ENCODE results near the gene DLGAP4.

Gene DLGAP4

DNA sequence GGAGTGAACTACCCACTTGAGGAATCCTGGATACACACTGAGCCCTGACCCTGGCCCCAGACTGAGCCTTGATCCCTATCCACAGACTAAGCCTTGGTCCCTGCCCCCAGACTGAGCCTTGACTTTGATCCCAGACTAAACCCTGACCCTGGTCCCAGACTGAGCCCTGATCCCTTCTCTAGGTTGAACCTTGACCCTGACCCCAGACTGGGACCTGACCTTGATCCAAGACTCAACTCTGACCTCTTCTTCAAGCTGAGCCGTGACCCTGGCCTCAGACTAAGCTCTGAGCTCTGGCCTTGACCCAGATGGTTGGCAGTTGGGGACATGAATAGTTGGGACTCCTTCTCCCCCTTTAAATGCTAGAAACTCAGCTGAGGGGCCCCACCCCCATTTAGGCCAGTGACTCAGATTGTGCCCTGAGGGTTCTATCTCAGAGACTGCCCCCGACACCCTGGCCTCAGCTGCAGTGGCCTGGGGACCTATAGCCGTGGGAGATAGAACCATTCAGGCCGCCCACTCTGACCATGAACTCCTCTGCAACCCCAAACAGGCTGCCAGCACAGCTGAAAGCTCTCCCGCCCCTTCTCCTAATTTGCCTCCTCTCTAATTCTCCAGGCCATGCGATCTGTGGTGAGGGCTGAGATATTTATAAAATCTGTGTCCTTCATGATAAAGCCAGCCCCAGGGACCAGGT lies 84.7 kb downstream of the DLGAP4 start:
- DNase-seq = no peak

DNA sequence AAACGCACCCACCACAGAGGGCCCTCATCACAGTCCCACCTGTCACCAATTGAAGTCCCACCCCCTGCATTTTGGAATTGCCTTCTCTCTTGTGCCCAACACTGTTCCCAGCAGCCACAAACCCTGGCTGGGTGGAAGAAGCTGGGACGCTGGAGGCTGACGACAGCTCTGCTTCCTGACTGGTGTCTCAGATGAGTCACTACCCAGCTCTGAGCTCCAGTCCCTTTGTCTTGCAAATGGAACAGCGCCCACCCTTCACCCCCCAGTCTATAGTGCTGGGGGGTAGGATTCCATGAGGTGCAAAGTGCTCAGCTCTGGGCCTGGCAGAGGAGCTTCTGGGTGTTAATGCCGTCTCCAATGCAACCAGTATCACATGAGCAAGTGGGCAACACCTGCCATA lies 85.3 kb downstream of the DLGAP4 start:
- DNase-seq = no peak

DNA sequence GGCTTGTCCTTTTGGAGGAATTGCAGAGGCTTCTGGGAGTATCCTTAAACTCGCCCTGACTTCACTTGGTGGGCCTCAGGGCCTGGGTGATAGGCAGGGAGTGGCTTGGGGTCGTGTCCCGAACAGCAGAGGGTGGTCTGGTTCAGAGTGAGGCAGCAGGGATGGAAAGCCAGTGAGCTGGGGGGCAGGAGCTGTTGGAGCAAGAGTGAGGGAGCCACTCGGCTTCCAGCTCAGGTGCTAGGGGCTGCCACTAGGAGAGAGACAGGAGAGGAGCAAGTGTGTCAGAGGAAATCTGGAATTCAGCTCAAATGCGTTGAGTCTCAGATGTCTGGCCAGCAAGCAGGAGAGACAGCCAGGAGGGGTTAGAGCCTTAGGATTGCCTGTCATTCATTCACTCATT lies 85.8 kb downstream of the DLGAP4 start:
- DNase-seq = no peak

DNA sequence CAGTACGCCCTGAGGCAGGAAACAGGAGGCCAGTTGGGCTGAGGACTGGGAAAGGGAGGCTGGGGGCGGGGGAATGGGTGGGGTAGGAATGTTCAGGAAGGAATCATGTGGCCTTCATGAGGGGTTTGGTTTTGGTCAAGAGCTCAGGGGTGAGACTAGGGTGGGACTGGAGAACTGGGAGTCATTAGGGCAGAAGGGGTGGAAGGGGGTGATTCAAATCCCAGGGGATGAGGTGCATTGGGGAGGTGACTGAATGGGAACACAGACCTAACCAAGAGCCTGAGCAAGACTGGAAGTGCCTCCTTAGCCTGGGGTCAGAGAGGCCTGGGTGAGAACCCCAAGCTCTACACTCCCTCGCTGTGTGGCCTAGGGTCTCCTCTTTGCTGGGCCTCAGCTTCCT lies 86.8 kb downstream of the DLGAP4 start:
- DNase-seq = no peak

DNA sequence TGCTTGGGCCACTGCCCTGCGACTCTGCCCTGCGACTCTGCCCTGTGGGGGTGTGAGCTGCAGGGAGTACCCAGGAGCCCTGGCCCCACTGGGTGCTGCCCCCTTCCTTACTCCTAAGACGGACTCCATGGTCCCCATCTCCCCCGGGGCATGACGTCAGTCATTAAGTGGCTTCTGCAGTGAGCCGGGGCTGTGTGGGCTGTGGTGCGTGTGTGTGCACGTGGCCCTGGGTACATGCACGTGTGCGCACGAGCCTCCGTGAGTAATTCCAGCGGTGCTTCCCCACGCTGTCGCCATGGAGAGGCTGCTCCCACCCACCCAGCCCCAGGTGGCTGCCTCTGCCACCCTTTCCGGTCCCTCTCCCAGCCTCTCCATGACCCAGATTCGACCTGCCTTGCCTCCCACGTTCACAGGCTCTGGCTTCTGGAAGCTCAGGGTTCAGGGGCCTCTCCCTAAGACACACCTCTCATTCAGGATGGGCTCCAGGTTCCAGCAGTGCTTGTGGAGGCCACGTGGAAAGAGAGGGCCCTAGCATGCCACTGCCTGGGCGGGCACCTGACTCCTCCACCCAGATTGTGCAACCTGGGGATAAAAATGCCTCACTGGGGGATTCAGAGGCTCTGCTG lies 88.3 kb downstream of the DLGAP4 start:
- no peak for DNase-seq

DNA sequence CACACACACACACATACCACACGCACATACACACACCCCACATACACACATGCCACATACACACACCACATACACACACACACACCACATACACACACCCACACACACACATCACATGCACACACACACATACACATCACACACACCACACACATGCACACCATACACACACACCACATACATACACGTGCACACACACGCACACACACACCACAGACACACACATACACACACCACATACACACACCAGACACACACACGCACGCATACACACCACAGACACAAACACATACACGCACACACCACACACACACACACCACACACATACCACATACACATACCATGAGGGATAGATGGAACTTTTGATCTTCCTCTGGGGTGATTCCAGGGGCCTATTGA lies 90.2 kb downstream of the DLGAP4 start:
- DNase-seq = no peak

DNA sequence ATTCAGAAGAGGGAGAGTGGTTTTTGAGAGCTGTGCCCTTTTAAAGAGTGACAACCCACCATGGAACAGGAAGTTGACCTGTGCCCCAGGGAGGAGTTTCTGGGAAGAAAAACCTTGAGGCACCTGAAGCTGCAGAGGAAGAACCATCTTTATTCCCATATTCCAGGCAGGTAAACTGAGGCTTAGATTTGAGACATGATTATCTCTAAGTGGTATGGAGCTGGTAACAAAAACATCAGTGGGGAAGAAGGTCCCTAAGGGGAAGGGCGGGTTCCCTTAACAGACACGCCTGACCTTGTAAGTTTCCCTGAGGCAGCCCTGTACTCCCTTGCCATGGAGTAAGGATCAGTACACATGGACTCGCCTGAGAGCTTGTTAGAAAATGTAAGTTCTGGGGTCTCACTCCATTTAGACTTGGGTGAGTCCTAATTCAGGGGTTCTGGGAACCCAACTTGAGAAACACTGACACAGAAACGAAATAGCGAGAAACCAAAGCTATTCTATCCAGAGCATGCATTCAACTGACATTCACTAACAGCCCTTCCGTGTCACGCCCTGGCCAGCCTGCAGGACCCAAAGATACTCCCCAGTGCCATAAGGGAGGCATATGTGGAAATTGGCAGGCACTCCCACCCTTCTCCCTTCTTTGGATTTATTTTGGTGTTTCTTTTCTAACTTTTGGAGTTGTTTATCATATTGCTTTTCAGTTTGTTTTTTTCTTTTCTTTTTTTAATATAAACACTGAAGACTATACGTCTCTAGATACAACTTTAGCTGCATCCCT lies 90.9 kb downstream of the DLGAP4 start:
- no peak for DNase-seq

DNA sequence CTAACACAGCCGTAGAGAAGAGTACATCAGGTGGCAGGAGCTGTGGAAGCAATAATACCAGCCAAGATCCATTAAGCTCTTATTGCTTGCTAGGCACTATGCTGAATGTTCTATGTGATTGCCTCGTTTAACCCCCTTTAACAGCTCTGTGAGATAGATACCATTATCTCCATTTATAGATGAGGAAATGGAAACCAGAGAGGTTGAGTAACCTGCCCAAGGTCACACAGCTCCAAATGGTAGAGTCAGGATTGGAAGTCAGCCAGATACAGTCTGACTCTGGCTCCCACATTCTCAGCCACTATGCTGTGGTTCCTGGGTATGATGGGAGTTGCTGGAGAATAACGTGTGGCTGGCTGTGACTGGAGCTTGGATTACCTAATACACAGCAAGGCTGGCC lies 92.4 kb downstream of the DLGAP4 start:
- no peak for DNase-seq

DNA sequence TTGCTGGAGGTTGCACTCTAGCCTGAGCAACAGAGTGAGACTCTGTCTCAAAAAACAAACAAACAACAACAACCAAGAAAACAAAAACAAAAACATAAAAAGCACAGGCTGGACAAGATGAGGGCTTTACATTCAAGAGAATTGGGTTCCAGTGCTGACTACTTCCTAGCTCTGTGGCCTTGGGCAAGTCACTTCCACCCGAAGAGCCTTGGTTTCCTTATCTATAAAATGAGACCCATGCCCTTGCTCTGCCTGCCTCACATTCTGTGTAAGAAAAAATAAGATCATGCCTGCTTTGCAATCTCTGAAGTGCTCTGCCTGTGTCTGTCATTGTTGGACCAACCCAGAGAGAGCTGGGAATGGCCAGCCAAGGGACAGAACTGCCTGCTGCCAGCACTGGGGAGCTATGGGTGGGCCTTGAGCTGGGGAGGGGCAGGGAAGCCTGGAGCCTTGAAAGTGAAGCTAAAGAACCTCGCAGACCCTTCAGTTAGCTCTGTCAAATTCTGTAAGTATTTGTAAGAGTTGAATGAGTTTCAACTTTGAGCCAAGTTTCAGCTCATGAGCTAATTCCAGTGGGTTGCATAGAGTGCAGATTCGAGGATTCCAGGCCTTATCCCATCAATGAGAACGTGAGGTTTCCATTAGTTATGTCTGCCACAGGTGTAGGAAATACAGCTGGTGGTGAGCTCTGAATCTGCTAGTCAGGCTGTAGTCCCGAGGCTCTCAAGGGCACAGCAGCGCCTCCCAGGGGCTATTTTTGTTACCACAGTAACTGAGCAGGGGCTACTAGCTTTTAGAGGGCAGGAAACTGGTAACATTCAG lies 93.2 kb downstream of the DLGAP4 start:
- DNase-seq = no peak

DNA sequence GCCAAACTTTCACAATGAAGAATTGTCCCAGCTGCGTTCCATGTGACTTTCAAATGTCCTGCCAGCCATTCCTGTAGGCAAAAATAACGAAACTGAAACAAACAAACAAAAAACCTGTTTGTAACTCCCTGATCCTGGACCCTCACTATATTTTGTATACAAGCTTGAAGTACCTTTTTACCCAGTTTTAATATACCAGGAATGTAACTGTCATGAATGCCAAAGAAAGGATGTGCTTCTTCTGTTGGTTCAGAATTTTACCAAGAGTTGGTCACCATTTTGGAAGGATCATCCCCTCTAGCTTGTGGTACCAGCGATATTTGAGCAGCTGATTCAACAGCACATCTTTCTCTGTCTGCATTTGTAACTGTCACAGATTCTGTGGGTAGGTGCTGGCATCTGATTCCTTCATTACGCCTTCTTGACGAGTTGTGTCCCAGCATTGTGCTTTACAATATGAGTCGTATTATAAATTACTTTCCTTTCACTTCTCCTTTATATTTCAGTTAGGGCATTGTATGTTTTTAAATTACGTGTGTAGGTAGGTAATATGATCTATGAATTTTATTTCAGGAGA lies 93.9 kb downstream of the DLGAP4 start:
- DNase-seq = no peak

DNA sequence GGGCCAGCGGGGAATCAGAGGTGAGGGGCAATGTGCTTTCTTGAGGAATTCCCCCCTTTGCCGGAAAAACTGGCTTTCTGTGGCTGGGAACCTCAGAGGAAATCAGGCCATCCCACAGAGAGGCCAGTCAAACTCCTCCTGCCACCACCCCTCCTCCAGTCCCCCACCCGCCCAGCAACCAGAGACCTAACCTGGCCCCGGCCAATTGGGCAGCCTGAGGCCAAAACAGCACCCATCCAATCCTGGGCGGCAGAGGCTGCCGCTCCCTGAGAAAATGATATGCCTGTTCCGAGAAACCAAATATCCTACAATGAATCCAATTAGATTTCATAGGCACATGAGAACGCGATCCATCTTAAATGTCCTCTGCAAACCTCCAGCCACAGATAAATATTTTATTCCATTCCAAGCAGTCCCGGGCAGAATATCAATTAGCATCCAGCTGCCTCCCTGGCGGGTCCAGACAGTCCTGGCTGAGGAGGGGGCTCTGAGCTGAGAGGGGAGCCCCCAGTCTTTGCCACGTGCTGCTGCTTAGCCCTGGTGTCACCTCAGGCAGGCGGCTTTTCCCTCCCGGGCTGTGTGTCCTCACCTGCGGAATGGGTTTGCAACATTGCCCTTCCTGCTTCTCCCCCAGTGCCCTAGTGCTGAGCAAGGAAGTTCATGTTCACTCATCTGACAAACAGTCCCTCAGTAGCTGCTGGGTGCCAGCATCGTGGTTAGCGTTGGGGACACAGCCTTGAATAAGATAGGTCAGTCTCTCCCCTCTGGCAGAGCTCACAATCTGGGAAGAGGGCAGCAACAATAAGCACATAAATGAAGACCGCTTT lies 95.0 kb downstream of the DLGAP4 start:
- no peak for DNase-seq

DNA sequence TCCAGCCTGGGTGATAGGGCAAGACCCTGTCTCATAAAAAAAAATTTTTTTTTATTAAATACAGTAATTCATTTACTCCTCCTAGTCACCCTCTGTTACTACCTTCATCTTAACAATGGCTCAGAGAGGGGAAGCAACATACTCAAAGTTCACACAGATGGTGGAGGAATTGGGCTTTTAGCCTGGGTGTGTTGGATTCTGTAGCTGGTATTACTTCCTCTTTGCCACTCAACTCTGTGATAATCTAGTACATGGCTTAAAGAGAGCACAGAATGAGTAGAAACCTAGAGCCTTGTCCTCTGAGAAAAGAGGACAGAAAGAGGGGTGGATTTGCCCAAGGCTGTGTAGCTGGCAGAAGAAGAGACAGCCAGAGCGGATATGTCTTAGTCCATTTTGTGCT lies 96.6 kb downstream of the DLGAP4 start:
- DNase-seq = no peak

DNA sequence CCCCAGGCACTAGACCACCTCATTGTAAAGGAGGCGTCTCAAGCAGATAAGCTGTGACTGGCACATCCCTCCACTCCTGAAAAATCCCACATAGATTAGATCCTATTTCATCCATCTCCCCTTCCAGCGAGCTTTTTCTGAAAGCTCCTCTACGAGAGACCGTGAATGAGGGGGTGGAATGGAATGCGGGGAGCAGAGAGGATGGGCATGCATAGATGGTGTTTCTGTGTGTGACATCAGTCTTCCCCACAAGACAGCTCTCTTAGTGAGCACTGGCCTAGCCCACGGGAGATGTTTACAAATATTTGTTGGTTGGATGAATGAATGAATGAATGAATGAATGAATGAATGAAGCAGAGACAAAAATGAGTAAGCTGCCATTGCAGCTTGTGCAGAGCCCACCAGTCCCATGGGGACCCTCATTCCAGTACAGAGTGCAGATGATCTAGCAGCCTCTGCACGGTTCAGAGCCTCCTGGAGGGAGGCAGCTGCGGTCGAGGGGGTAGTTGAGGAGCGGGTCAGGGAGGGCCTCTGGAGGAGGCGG lies 98.4 kb downstream of the DLGAP4 start:
- no peak for DNase-seq

DNA sequence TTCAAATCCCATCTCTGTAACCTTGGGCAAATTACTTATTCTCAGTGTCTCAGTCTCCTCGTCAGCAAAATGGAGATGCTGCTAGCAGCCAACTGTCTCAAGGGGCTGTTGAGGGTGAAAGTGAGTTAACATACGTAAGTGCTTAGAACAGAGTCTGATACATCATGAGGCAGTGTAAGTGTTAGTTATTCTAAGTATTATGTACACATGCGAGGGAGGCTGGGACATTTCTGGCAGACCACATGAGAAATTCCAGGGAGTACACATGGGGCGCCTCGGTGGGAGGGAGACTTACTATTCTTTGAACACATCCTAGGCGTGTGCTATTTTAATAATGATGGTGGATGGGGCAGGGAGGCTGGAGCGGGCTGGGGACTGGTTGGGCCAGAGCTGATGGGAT lies 99.1 kb downstream of the DLGAP4 start:
- DNase-seq = no peak

DNA sequence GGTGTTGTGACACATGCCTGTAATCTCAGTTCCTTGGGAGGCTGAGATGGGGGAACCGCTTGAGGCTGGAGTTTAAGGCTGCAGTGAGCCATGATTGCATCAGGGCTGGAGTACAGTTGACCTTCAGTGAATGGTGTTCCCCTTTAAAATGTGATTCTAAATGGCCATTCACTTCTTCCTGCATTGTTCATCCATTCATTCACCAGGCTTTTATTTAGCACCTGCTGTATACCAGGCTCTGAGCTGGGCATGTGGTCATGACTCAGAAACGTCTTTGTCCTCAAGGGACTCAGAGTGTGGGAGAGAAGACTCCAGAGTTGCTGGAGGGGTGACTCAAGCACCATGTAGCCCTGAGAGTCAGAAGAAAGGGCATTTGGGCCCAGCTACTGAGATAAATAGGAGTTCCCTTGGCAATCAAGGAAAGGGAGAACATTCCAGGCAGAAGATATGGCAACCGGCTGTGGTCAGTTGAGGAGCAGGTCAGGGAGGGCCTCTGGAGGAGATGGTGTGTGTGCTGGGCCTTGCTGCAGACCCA lies 101.1 kb downstream of the DLGAP4 start:
- no peak for DNase-seq

DNA sequence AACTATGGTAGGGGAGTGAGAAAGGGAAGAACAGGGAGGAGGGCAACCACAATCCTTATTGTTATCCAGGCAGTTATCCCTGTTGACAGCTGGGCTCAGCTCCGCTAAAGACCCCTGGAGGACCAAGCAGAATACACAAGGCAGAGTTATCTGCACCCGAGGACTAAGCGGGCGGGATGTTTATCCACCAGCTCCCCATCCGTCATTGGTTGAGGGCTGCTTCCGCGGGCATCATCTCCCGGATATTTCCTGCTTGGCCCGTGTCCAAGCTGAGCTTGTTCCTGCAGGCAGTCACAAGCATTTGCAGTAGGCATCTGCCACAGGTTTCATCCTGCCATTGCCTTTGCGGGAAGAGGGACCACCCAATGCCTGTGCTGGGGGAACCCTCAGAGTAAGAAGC lies 102.1 kb downstream of the DLGAP4 start:
- no peak for DNase-seq

DNA sequence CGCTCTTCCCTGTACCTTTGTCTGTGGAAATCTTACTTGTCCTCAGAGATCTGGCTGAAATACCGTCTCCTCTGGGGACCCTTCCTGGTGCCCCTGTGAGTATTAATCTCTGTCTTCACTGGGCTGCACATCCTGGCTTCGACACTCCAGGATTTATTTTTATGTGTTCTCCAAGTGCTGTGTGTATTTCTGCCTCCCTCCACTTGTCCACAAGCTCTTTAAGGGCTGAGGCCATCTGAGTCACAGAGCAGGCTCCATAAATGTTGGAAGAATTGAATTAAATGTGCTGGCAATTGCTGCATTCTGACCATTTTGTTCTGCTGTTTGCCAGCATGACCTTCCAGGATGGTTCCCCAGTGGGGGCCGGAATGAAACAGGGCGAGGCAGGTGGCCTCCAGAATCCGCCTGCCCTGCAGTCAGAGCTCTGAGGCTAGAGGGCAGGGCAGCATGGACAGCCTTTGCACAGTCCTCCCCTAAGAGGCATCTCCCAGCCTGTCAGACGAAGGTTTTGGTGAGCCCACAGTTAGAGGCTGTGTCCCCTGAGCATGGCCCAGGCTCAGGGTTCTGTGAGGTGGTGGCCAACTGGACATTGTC lies 105.8 kb downstream of the DLGAP4 start:
- DNase-seq = no peak

DNA sequence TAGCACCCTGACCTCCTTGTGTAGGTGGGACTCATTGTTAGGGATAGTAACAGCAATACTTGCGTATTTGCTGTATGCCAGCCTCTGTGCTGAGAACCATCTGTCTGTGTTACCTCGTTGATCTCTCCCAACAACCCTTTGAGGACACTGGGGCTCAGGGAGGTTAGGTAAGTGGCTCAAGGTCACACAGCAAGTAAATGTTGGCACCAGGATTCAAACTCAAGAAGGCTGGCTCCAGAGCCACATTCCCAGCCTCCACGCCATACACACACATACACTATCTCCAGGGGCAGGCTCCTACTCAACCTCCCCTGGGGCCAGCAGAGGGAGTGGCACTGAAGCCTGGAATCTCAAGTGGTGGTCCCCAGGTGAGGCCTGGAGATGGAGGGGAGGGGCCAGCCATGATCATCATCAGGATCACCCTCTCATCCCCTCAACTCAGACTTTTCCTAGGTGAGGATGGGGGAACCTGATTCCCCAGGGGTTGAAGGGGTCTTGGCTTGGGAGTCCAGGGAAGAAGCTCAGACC lies 109.4 kb downstream of the DLGAP4 start:
- DNase-seq = no peak

DNA sequence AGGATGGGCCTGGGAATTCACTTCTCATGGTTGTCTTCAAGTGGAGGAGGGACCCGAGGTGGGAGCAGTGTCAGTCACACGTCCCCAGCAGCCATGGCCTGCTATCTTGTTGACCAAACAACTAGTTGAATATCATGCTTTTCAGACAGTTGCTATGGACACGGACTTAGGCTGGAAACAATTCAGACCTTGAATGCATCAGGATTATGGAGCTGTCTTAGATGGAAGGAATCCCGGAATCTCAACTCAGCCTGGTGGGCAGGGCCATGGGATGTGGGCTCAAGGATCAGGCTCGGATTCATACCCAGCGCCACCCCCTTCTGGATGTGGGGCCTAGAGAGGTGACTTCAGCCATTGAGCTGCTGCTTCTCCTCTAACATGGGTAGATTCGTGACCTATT lies 112.6 kb downstream of the DLGAP4 start:
- DNase-seq = no peak

DNA sequence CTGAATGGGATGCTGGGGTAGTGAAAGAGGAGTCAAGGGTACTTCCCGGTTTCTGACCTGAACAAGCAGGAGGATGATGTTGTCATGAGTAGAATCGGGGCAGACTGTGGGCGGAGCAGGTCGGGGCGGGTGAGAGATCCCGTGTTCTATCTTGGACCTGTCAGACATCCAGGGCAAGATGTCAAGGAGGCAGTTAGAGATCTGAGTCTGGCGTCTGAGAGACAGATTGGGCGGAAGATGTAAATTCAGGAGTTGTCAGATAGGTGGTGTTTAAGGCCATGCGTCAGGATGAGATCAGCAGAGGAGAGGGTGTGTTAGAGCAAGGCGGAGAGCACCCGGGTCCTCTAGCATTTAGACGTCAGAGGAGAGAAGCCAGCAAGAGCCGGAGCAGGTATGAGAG lies 115.5 kb downstream of the DLGAP4 start:
- DNase-seq = no peak

DNA sequence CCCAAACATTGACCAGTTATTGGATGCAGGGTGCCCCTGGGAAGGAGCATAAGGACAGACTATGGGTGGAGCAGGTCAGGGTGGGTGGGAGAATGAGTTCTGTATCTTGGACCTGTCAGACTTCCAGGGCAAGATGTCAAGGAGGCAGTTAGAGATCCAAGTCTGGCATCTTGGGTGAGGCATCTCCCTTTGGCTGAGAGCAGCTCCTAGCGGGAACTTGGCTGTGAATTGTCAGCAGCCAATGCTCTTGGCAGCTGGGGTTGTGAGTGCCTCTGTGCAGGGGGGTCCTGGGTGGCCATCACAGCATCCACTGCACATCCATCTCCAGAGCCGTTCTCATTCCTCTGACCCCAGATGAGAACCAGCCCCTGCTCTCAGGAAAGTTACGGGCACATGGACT lies 118.2 kb downstream of the DLGAP4 start:
- no peak for DNase-seq
